T-cell (primary cell): ENCODE results near the gene FAM136A. TPM values are rescaled to one million over a fixed set of nuclear protein-coding genes. Genes with fewer than 3 reads are reported as not detected.

Experiments
- ATAC-seq, 4 experiments: fragments of 200-7000 bp in 3 of 4; fragments of 150-1000 bp in 1 of 4; cut with Tn5 transposase; replicated peaks in 1 of 4; 1 replicate in 3 of 4; 2 replicates in 1 of 4; pipeline ENCODE4 v1.10.0; 2021; ENCODE audit warnings: moderate library complexity in 3 of 4, mild to moderate bottlenecking in 2 of 4, moderate number of reproducible peaks in 1 of 4
- CTCF ChIA-PET, 2 donors: fragments of 300-600 bp; sonication (Branson Sonifier 250); formaldehyde crosslinking; loops; one replicate each; lab custom pipeline; 2022; ENCODE audit warnings: antibody characterized with exemption in 2 of 2; lab: Charles Lee
- POLR2A ChIA-PET, 2 donors: fragments of 300-600 bp; sonication (Branson Sonifier 250); formaldehyde crosslinking; loops; one replicate each; lab custom pipeline; 2022; ENCODE audit warnings: antibody characterized with exemption in 2 of 2; lab: Charles Lee
- DNase-seq, 35 experiments: peaks; one replicate each; pipeline versions ENCODE4 v3.0.0 to v3.0.0-alpha.2; 2013 to 2023
- H3K27ac ChIP-seq: one replicate; pipeline ENCODE4 v1.5.1; 2013; ENCODE audit warnings: low read length
- H3K27me3 ChIP-seq, 2 experiments: replicated peaks in 1 of 2; 1 replicate in 1 of 2; 2 replicates in 1 of 2; pipeline versions ENCODE4 v1.6.1 to v1.7.0; 2013; ENCODE audit warnings: low read length in 1 of 2, mixed read lengths in 1 of 2; ENCODE audit not compliant: control insufficient read depth in 2 of 2, insufficient read depth in 2 of 2; ENCODE audit errors: extremely low read depth in 1 of 2
- H3K36me3 ChIP-seq, 2 donors: 1 replicate in 1 of 2; 2 replicates in 1 of 2; pipeline versions ENCODE4 v1.6.1 to v1.7.0; 2013; ENCODE audit warnings: low read length in 1 of 2; ENCODE audit not compliant: control insufficient read depth in 2 of 2, insufficient read depth in 1 of 2; ENCODE audit errors: extremely low read depth in 1 of 2
- H3K4me1 ChIP-seq, 2 experiments: 1 replicate in 1 of 2; 2 replicates in 1 of 2; pipeline versions ENCODE4 v1.6.1 to v1.7.0; 2013; ENCODE audit warnings: low read length in 2 of 2, mixed read lengths in 1 of 2; ENCODE audit not compliant: insufficient read depth in 2 of 2, control insufficient read depth in 1 of 2; ENCODE audit errors: extremely low read depth in 1 of 2
- H3K4me3 ChIP-seq, 2 donors: 1 replicate in 1 of 2; 2 replicates in 1 of 2; pipeline versions ENCODE4 v1.5.1 to v1.7.0; 2013; ENCODE audit warnings: mild to moderate bottlenecking in 2 of 2, low read length in 1 of 2, moderate library complexity in 1 of 2; ENCODE audit not compliant: control insufficient read depth in 1 of 2; ENCODE audit errors: extremely low read depth in 1 of 2
- H3K9me3 ChIP-seq: 2 replicates; pipeline ENCODE4 v1.7.0; 2013
- H3K27ac Mint-ChIP-seq, 2 donors: one replicate each; pipeline ENCODE4 v1.8.0; 2020 to 2021; ENCODE audit warnings: mild to moderate bottlenecking in 2 of 2, mixed read lengths in 2 of 2
- H3K27me3 Mint-ChIP-seq, 2 donors: one replicate each; pipeline ENCODE4 v1.8.0; 2021 to 2022; ENCODE audit warnings: mixed read lengths in 2 of 2
- H3K36me3 Mint-ChIP-seq: one replicate; pipeline ENCODE4 v1.8.0; 2021; ENCODE audit warnings: mixed read lengths
- H3K4me1 Mint-ChIP-seq, 3 donors: one replicate each; pipeline ENCODE4 v1.8.0; 2020 to 2022; ENCODE audit warnings: mixed read lengths in 3 of 3, mild to moderate bottlenecking in 1 of 3
- H3K4me3 Mint-ChIP-seq, 3 donors: one replicate each; pipeline ENCODE4 v1.8.0; 2020 to 2022; ENCODE audit warnings: mild to moderate bottlenecking in 3 of 3, mixed read lengths in 3 of 3, moderate library complexity in 3 of 3
- H3K9me3 Mint-ChIP-seq, 3 donors: one replicate each; pipeline ENCODE4 v1.8.0; 2020 to 2022; ENCODE audit warnings: mixed read lengths in 3 of 3
- WGBS: methylation state at CpG from one replicate; pipeline ENCODE4 v1.1.5; 2013; ENCODE audit warnings: missing lambda C conversion rate; ENCODE audit not compliant: insufficient coverage; 5-methylcytosine and 5-hydroxymethylcytosine counted together
- total RNA-seq, 35 experiments: library from RNA in 6 of 35; stranded (reverse) in 6 of 35; fragments of 120-200 nt in 1 of 35; gene quantifications; one replicate each; pipeline versions ENCODE4 v1.2.1 to v1.2.4 and lab custom pipeline; 2013 to 2026

Gene FAM136A
- total RNA-seq, 5 donors from 2014 or later (not counting 1 experiment from before 2014, with no cell fraction given), result 24.4 to 34.7 (median 29.7) TPM

- Mint-ChIP-seq H3K27me3 (peaks cover 2 to 7% of the 10 kb centered on the region in 2 donors), H3K4me1 (peaks cover 2 to 12% (median 6%) of the 10 kb centered on the region in 3 donors), H3K36me3 (no peaks in the 10 kb centered on the region), H3K4me3 (no peak overlapping the region), H3K27ac (no peak overlapping the region), H3K9me3 (no peaks in the 10 kb centered on the region)
- ChIA-PET CTCF (interaction anchor here (0.5 to 3.7 kb wide), 13 partner anchors 9 to 315 kb away, joined by 3 to 28 read pairs (median 3); no protein-coding TSS in a partner anchor), POLR2A (interaction anchor here in 1 of 2 donors (0.6 kb wide), 1 partner anchor 840 kb away, joined by 3 read pairs; no protein-coding TSS in a partner anchor)
- Histone ChIP-seq H3K27me3 (peaks cover 0 to 14% of the 10 kb centered on the region in 2 experiments), H3K36me3 (no peaks in the 10 kb centered on the region), H3K4me3 (no peak overlapping the region), H3K27ac (no peak overlapping the region), H3K4me1 (no peaks in the 10 kb centered on the region), H3K9me3 (no peaks in the 10 kb centered on the region)
- DNase-seq (peak in 26 of 35 experiments; percentile 2 to 67 (median 17)), ATAC-seq (peak in 2 of 4 experiments; percentile 61 to 66)
- WGBS, result 18% methylated on average over 4 of the region's 7 CpGs
Observed at GRCh38 chr2:70340761-70341476, 39.1 kb upstream of the FAM136A start.

GRCh38 chr2:70340075-70340474 is 38.2 kb upstream of the FAM136A start:
- H3K4me3 Mint-ChIP-seq, result no peak overlapping the region
- H3K4me1 Mint-ChIP-seq, result peaks cover 2 to 12% (median 6%) of the 10 kb centered on the region in 3 donors

GRCh38 chr2:70336552-70336951 is 34.7 kb upstream of the FAM136A start:
- 90% methylated on average over 3 of the region's 4 CpGs for WGBS
- H3K9me3 ChIP-seq, result no peaks in the 10 kb centered on the region
- H3K36me3 Mint-ChIP-seq, result no peaks in the 10 kb centered on the region

More at GRCh38 chr2:70340075-70340474, 38.2 kb upstream of the FAM136A start:
- Histone ChIP-seq H3K27ac (no peak overlapping the region), H3K9me3 (no peaks in the 10 kb centered on the region), H3K36me3 (no peaks in the 10 kb centered on the region), H3K4me3 (no peak overlapping the region), H3K4me1 (no peaks in the 10 kb centered on the region), H3K27me3 (peaks cover 0 to 9% of the 10 kb centered on the region in 2 experiments)
- Mint-ChIP-seq H3K9me3 (no peaks in the 10 kb centered on the region), H3K27me3 (peaks cover 0 to 5% of the 10 kb centered on the region in 2 donors), H3K36me3 (no peaks in the 10 kb centered on the region), H3K27ac (no peak overlapping the region)
- ChIA-PET CTCF (interaction anchor here (0.6 to 3.7 kb wide), 13 partner anchors 8 to 584 kb away, joined by 3 to 28 read pairs (median 3); no protein-coding TSS in a partner anchor), POLR2A (no interaction called here)
- ATAC-seq (no peak), DNase-seq (no peak)
- WGBS, result no CpG with 5 or more reads among the region's 4 CpGs

GRCh38 chr2:70331012-70331411 is 29.1 kb upstream of the FAM136A start:
- H3K36me3 ChIP-seq, result no peaks in the 10 kb centered on the region
- Mint-ChIP-seq H3K4me3 (no peak overlapping the region), H3K27ac (no peak overlapping the region), H3K27me3 (no peaks in the 10 kb centered on the region), H3K36me3 (no peaks in the 10 kb centered on the region), H3K4me1 (no peaks in the 10 kb centered on the region), H3K9me3 (no peaks in the 10 kb centered on the region)
- no peak for DNase-seq
- no peak for ATAC-seq
- CTCF ChIA-PET, result no interaction called here
- WGBS, result 74% methylated on average over 6 of the region's 7 CpGs
- POLR2A ChIA-PET, result no interaction called here
- H3K27me3 ChIP-seq, result peaks cover 0 to 2% of the 10 kb centered on the region in 2 experiments
- H3K27ac ChIP-seq, result no peak overlapping the region
- no peaks in the 10 kb centered on the region for H3K9me3 ChIP-seq
- H3K4me1 ChIP-seq, result no peaks in the 10 kb centered on the region
- no peak overlapping the region for H3K4me3 ChIP-seq

More at GRCh38 chr2:70336552-70336951, 34.7 kb upstream of the FAM136A start:
- H3K4me3 Mint-ChIP-seq, result no peak overlapping the region
- H3K9me3 Mint-ChIP-seq, result no peaks in the 10 kb centered on the region
- Histone ChIP-seq H3K4me1 (no peaks in the 10 kb centered on the region), H3K27ac (no peak overlapping the region), H3K36me3 (no peaks in the 10 kb centered on the region), H3K27me3 (peaks cover 0 to 7% of the 10 kb centered on the region in 2 experiments), H3K4me3 (no peak overlapping the region)
- H3K27ac Mint-ChIP-seq, result no peak overlapping the region
- POLR2A ChIA-PET, result no interaction called here
- CTCF ChIA-PET, result no interaction called here
- H3K27me3 Mint-ChIP-seq, result no peaks in the 10 kb centered on the region
- DNase-seq (no peak), ATAC-seq (no peak)
- H3K4me1 Mint-ChIP-seq, result peaks cover 2 to 7% (median 2%) of the 10 kb centered on the region in 3 donors

GRCh38 chr2:70330476-70330875 is 28.6 kb upstream of the FAM136A start:
- peaks cover 0 to 2% of the 10 kb centered on the region in 2 experiments for H3K27me3 ChIP-seq
- no peaks in the 10 kb centered on the region for H3K36me3 ChIP-seq
- Mint-ChIP-seq H3K36me3 (no peaks in the 10 kb centered on the region), H3K4me1 (no peaks in the 10 kb centered on the region), H3K4me3 (no peak overlapping the region), H3K27ac (no peak overlapping the region), H3K9me3 (no peaks in the 10 kb centered on the region), H3K27me3 (no peaks in the 10 kb centered on the region)
- ChIA-PET POLR2A (interaction anchor here in 1 of 2 donors (0.7 kb wide), 1 partner anchor 228 kb away, joined by 5 read pairs; no protein-coding TSS in a partner anchor), CTCF (no interaction called here)
- H3K9me3 ChIP-seq, result no peaks in the 10 kb centered on the region
- ATAC-seq (no peak), DNase-seq (no peak)
- no peaks in the 10 kb centered on the region for H3K4me1 ChIP-seq
- no peak overlapping the region for H3K27ac ChIP-seq
- no peak overlapping the region for H3K4me3 ChIP-seq
- WGBS, result no CpG with 5 or more reads among the region's 3 CpGs

GRCh38 chr2:70328921-70329561 is 27.2 kb upstream of the FAM136A start:
- H3K4me1 Mint-ChIP-seq, result no peaks in the 10 kb centered on the region
- 82% methylated on average over 4 of the region's 6 CpGs for WGBS
- H3K4me3 Mint-ChIP-seq, result no peak overlapping the region
- H3K36me3 Mint-ChIP-seq, result no peaks in the 10 kb centered on the region
- Histone ChIP-seq H3K36me3 (no peaks in the 10 kb centered on the region), H3K9me3 (no peaks in the 10 kb centered on the region), H3K27ac (no peak overlapping the region), H3K4me3 (no peak overlapping the region), H3K27me3 (peaks cover 0 to 2% of the 10 kb centered on the region in 2 experiments), H3K4me1 (no peaks in the 10 kb centered on the region)
- no peak for DNase-seq
- ChIA-PET CTCF (interaction anchor here in 1 of 2 donors (0.5 kb wide), 1 partner anchor 566 kb away, joined by 5 read pairs; no protein-coding TSS in a partner anchor), POLR2A (no interaction called here)
- no peaks in the 10 kb centered on the region for H3K27me3 Mint-ChIP-seq
- no peaks in the 10 kb centered on the region for H3K9me3 Mint-ChIP-seq
- H3K27ac Mint-ChIP-seq, result no peak overlapping the region
- no peak for ATAC-seq
